Naive B cell (primary cell): ENCODE data around the gene PCDHGA2. TPM values are rescaled to one million over a fixed set of nuclear protein-coding genes. Genes with fewer than 3 reads are reported as not detected.

Experiments used
- ATAC-seq, 2 donors: fragments of 150-1000 bp; cut with Tn5 transposase; 2 replicates each; pipeline ENCODE4 v1.10.0; 2021; ENCODE audit warnings: low read depth in 2 of 2, mild to moderate bottlenecking in 2 of 2, moderate library complexity in 2 of 2
- DNase-seq: peaks from one replicate; pipeline ENCODE4 v3.0.0; 2022
- H3K27ac Mint-ChIP-seq, 6 donors: one replicate each; pipeline ENCODE4 v1.8.0; 2020 to 2022; ENCODE audit warnings: mild to moderate bottlenecking in 6 of 6, mixed read lengths in 6 of 6, moderate library complexity in 5 of 6, inconsistent platforms in 2 of 6
- H3K27me3 Mint-ChIP-seq, 3 donors: one replicate each; pipeline ENCODE4 v1.8.0; 2021 to 2022; ENCODE audit warnings: mixed read lengths in 3 of 3, mild to moderate bottlenecking in 1 of 3
- H3K36me3 Mint-ChIP-seq, 2 donors: one replicate each; pipeline ENCODE4 v1.8.0; 2020 to 2022; ENCODE audit warnings: mixed read lengths in 2 of 2, inconsistent platforms in 1 of 2, mild to moderate bottlenecking in 1 of 2
- H3K4me1 Mint-ChIP-seq, 3 donors: one replicate each; pipeline ENCODE4 v1.8.0; 2020 to 2022; ENCODE audit warnings: mixed read lengths in 3 of 3, inconsistent platforms in 1 of 3, mild to moderate bottlenecking in 1 of 3, moderate library complexity in 1 of 3
- H3K4me3 Mint-ChIP-seq, 8 donors: one replicate each; pipeline ENCODE4 v1.8.0; 2020 to 2022; ENCODE audit warnings: mild to moderate bottlenecking in 8 of 8, mixed read lengths in 8 of 8, moderate library complexity in 8 of 8, inconsistent platforms in 2 of 8
- H3K9me3 Mint-ChIP-seq, 7 donors: one replicate each; pipeline ENCODE4 v1.8.0; 2020 to 2022; ENCODE audit warnings: mixed read lengths in 7 of 7, mild to moderate bottlenecking in 5 of 7, inconsistent platforms in 2 of 7, moderate library complexity in 1 of 7
- polyA plus RNA-seq, 6 donors: library from polyadenylated mRNA; unstranded; fragments of 300-500 nt; fragmentation: Illumina TruSeq; gene quantifications; one replicate each; pipeline ENCODE4 v1.2.3, GENCODE V29; 2021; ENCODE audit warnings: low read depth in 6 of 6

Gene PCDHGA2
- polyA plus RNA-seq, 6 donors from 2014 or later = not detected

DNA sequence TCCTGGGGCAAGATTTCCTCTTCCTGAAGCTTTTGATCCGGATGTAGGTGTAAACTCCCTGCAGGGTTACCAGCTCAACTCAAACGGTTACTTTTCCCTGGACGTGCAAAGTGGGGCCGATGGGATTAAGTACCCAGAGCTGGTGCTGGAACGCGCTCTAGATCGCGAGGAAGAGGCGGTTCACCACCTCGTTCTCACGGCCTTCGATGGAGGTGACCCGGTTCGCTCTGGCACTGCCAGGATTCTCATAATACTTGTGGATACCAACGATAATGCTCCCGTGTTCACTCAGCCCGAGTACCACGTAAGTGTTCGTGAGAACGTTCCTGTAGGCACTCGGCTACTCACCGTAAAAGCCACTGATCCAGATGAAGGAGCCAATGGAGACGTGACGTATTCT lies 17.1 kb downstream of the PCDHGA2 start:
- no peak overlapping the region for H3K27ac Mint-ChIP-seq

GRCh38 chr5:141356133-141356532 lies 17.6 kb downstream of the PCDHGA2 start:
- no peak for ATAC-seq
- Mint-ChIP-seq H3K27me3 (peaks cover 60 to 90% (median 78%) of the 10 kb centered on the region in 3 donors), H3K4me3 (peak overlapping the region in 1 of 8 donors; percentile 18), H3K9me3 (peaks cover 20 to 71% (median 48%) of the 10 kb centered on the region in 7 donors), H3K4me1 (peaks cover 0 to 4% (median 0%) of the 10 kb centered on the region in 3 donors), H3K36me3 (peaks cover 16 to 53% of the 10 kb centered on the region in 2 donors), H3K27ac (no peak overlapping the region)
- no peak for DNase-seq

More for the DNA sequence above, 17.1 kb downstream of the PCDHGA2 start:
- Mint-ChIP-seq H3K36me3 (peaks cover 11 to 49% of the 10 kb centered on the region in 2 donors), H3K4me1 (peaks cover 0 to 4% (median 0%) of the 10 kb centered on the region in 3 donors), H3K4me3 (peak overlapping the region in 1 of 8 donors; percentile 12), H3K27me3 (peaks cover 60 to 90% (median 78%) of the 10 kb centered on the region in 3 donors), H3K9me3 (peaks cover 20 to 70% (median 44%) of the 10 kb centered on the region in 7 donors)
- ATAC-seq (no peak), DNase-seq (no peak)

GRCh38 chr5:141356950-141357349 lies 18.4 kb downstream of the PCDHGA2 start:
- H3K4me3 Mint-ChIP-seq = no peak overlapping the region

GRCh38 chr5:141359790-141360426 lies 21.3 kb downstream of the PCDHGA2 start, which contains the start of gene PCDHGB2:
PCDHGB2 (plus strand) TSS chr5:141359994; CDS start chr5:141360136, 142 bp downstream.
- Mint-ChIP-seq H3K4me1 (peaks cover 0 to 12% (median 6%) of the 10 kb centered on the region in 3 donors), H3K27ac (peak within 1 kb of the TSS in 5 of 6 donors; percentile 33 to 91 (median 65)), H3K36me3 (peaks cover 26 to 65% of the 10 kb centered on the region in 2 donors), H3K9me3 (peaks cover 19 to 76% (median 66%) of the 10 kb centered on the region in 7 donors), H3K4me3 (peak within 1 kb of the TSS; percentile 67 to 89 (median 84)), H3K27me3 (peaks cover 57 to 87% (median 75%) of the 10 kb centered on the region in 3 donors)
- ATAC-seq = peak; percentile 36 to 52
- DNase-seq = no peak

More at GRCh38 chr5:141356950-141357349, 18.4 kb downstream of the PCDHGA2 start:
- DNase-seq (no peak), ATAC-seq (no peak)
- H3K4me1 Mint-ChIP-seq = peaks cover 0 to 4% (median 0%) of the 10 kb centered on the region in 3 donors
- peaks cover 20 to 75% (median 51%) of the 10 kb centered on the region in 7 donors for H3K9me3 Mint-ChIP-seq
- peaks cover 63 to 92% (median 81%) of the 10 kb centered on the region in 3 donors for H3K27me3 Mint-ChIP-seq
- peaks cover 17 to 54% of the 10 kb centered on the region in 2 donors for H3K36me3 Mint-ChIP-seq
- no peak overlapping the region for H3K27ac Mint-ChIP-seq

DNA sequence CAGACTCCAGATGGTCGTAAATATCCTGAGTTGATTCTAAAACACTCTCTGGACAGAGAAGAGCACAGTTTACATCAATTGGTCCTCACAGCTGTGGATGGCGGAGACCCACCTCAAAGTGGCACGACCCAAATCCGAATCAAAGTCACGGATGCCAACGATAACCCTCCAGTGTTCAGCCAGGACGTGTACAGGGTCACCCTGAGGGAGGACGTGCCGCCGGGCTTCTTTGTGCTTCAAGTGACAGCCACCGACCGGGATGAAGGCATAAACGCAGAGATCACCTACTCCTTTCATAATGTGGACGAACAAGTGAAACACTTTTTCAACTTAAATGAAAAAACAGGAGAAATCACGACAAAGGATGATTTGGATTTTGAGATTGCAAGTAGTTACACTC lies 22.1 kb downstream of the PCDHGA2 start:
- H3K27me3 Mint-ChIP-seq = peaks cover 64 to 87% (median 76%) of the 10 kb centered on the region in 3 donors
- ATAC-seq = no peak
- H3K9me3 Mint-ChIP-seq = peaks cover 25 to 78% (median 69%) of the 10 kb centered on the region in 7 donors
- peaks cover 26 to 66% of the 10 kb centered on the region in 2 donors for H3K36me3 Mint-ChIP-seq
- peak overlapping the region in 4 of 8 donors; percentile 33 to 88 (median 59) for H3K4me3 Mint-ChIP-seq
- H3K4me1 Mint-ChIP-seq = peaks cover 0 to 12% (median 6%) of the 10 kb centered on the region in 3 donors
- no peak for DNase-seq
- H3K27ac Mint-ChIP-seq = peak overlapping the region in 2 of 6 donors; percentile 23 to 89

- peaks cover 22 to 80% (median 63%) of the 10 kb centered on the region in 7 donors for H3K9me3 Mint-ChIP-seq
Observed at GRCh38 chr5:141362719-141363118, 24.2 kb downstream of the PCDHGA2 start.

GRCh38 chr5:141363952-141364660 lies 25.5 kb downstream of the PCDHGA2 start, which contains the start of gene PCDHGA5:
PCDHGA5 (plus strand) TSS chr5:141364162; CDS start chr5:141364331, 169 bp downstream.
- Mint-ChIP-seq H3K4me1 (peaks cover 0 to 12% (median 6%) of the 10 kb centered on the region in 3 donors), H3K27ac (peak within 1 kb of the TSS in 2 of 6 donors; percentile 77 to 88), H3K27me3 (peaks cover 50 to 76% (median 75%) of the 10 kb centered on the region in 3 donors), H3K4me3 (peak within 1 kb of the TSS in 3 of 8 donors; percentile 38 to 70 (median 65)), H3K36me3 (peaks cover 26 to 54% of the 10 kb centered on the region in 2 donors), H3K9me3 (peaks cover 17 to 77% (median 60%) of the 10 kb centered on the region in 7 donors)
- ATAC-seq (no peak), DNase-seq (no peak)

More at GRCh38 chr5:141362719-141363118, 24.2 kb downstream of the PCDHGA2 start:
- Mint-ChIP-seq H3K36me3 (peaks cover 26 to 60% of the 10 kb centered on the region in 2 donors), H3K27ac (peak overlapping the region in 1 of 6 donors; percentile 56), H3K27me3 (peaks cover 51 to 79% (median 71%) of the 10 kb centered on the region in 3 donors), H3K4me1 (peaks cover 0 to 12% (median 6%) of the 10 kb centered on the region in 3 donors), H3K4me3 (peak overlapping the region in 3 of 8 donors; percentile 10 to 34 (median 29))
- ATAC-seq (no peak), DNase-seq (no peak)

GRCh38 chr5:141366016-141366896 lies 27.7 kb downstream of the PCDHGA2 start:
- Mint-ChIP-seq H3K36me3 (peaks cover 13 to 49% of the 10 kb centered on the region in 2 donors), H3K4me1 (peaks cover 6 to 12% (median 12%) of the 10 kb centered on the region in 3 donors), H3K9me3 (peaks cover 16 to 67% (median 52%) of the 10 kb centered on the region in 7 donors), H3K4me3 (peak overlapping the region in 1 of 8 donors; percentile 47), H3K27ac (peak overlapping the region in 2 of 6 donors; percentile 69 to 73), H3K27me3 (peaks cover 44 to 72% (median 71%) of the 10 kb centered on the region in 3 donors)
- DNase-seq (no peak), ATAC-seq (no peak)

GRCh38 chr5:141369994-141370848 lies 31.7 kb downstream of the PCDHGA2 start, which contains the start of gene PCDHGB3:
PCDHGB3 (plus strand) TSS chr5:141370242; CDS start chr5:141370395, 153 bp downstream.
- H3K4me1 Mint-ChIP-seq = peaks cover 4 to 6% (median 6%) of the 10 kb centered on the region in 3 donors
- peaks cover 4 to 37% of the 10 kb centered on the region in 2 donors for H3K36me3 Mint-ChIP-seq
- peak within 1 kb of the TSS; percentile 44 to 85 (median 78) for H3K4me3 Mint-ChIP-seq
- H3K27me3 Mint-ChIP-seq = peaks cover 54 to 79% (median 67%) of the 10 kb centered on the region in 3 donors
- DNase-seq (no peak), ATAC-seq (peak; percentile 56 to 70)
- H3K9me3 Mint-ChIP-seq = peaks cover 14 to 61% (median 44%) of the 10 kb centered on the region in 7 donors
- peak within 1 kb of the TSS in 2 of 6 donors; percentile 18 to 32 for H3K27ac Mint-ChIP-seq

- peak overlapping the region in 1 of 6 donors; percentile 47 for H3K27ac Mint-ChIP-seq
- peaks cover 4 to 6% (median 6%) of the 10 kb centered on the region in 3 donors for H3K4me1 Mint-ChIP-seq
- H3K4me3 Mint-ChIP-seq = peak overlapping the region in 1 of 8 donors; percentile 59
- H3K9me3 Mint-ChIP-seq = peaks cover 8 to 58% (median 45%) of the 10 kb centered on the region in 7 donors
- DNase-seq = no peak
- no peak for ATAC-seq
- peaks cover 47 to 76% (median 53%) of the 10 kb centered on the region in 3 donors for H3K27me3 Mint-ChIP-seq
- H3K36me3 Mint-ChIP-seq = peaks cover 8 to 30% of the 10 kb centered on the region in 2 donors
Observed at GRCh38 chr5:141371572-141372475, 33.3 kb downstream of the PCDHGA2 start.
